IPS-11a (cell line): Measurements from ENCODE around the gene LINS1.
"Not testable (repeated sequence)": the region's sequence is repeated elsewhere in the genome, so short reads cannot be mapped to it uniquely, and the experiment has no call there.

ENCODE experiments used
- H3K4me3 ChIP-seq: one replicate; pipeline ENCODE4 v1.5.1; 2013; ENCODE audit warnings: low read depth, low read length, control low read depth

The LINS1 gene

DNA sequence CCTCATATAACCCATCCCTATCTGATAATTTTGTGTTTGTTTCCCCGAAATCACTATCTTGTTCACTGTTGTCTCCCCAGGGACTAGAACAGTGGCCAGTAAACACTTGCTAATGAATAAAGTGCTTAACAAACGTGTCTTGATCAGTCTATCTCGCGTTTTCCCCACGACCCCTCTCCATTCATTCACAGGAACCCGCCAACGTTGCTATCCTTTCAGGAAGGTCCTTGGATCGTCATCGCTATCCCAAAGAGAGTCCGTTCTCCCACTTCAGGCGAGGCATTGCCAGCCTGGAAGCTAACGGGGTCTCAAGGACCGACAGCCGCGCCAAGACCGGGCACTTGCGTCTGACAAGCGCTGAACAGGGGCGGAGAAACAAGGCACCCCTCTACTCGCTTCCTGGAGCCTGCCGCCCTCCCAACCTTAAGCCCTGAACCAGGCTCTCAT, 344 bp downstream of the LINS1 start:
- H3K4me3 ChIP-seq, result peak overlapping the region; percentile 93

- H3K4me3 ChIP-seq, result peak overlapping the region; percentile 93
Measured at GRCh38 chr15:100601163-100601562, 821 bp downstream of the LINS1 start.

- H3K4me3 ChIP-seq, result no peak overlapping the region
Measured at GRCh38 chr15:100598655-100599054, 3.3 kb downstream of the LINS1 start.

DNA sequence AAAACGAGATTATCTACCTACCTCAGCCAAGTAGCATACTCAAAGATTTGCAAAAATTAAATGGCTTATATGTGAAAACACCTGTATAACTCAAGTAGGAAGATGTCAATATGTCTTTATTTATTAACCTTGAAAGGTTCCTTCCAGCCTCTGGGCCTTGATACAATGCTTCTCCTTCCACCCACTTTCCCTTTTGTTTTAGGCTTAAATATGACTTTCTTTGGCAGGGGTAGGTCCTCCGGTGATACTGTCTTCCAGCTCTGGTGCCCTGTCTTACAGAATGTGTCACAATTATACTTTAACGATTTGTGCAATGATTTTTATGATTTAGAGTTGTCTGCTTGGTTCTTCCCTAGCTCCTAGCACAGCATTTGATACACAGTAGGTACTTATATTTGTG, 4.1 kb downstream of the LINS1 start:
- H3K4me3 ChIP-seq, result no peak overlapping the region

DNA sequence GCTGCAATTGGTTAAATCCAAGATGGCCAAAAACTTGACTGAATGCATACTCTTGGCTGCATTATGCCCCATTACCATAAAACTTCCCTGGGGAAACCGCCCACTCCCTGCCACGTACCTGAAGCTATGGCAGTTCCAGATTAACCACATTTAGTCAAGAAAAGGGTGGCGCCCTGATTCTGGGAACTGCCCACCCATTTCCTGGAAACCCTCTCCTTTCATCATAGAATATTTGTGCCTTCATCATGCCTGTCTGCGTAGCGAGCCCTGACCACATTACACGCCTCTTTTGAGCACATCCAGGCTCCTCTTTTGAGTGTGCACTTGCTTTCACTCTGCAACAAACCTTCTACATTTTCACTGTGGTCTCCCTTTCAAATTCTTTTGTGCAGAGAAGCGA, 5.2 kb downstream of the LINS1 start:
- H3K4me3 ChIP-seq, result no peak overlapping the region

- no peak overlapping the region for H3K4me3 ChIP-seq
Measured at GRCh38 chr15:100595964-100596363, 6.0 kb downstream of the LINS1 start.

DNA sequence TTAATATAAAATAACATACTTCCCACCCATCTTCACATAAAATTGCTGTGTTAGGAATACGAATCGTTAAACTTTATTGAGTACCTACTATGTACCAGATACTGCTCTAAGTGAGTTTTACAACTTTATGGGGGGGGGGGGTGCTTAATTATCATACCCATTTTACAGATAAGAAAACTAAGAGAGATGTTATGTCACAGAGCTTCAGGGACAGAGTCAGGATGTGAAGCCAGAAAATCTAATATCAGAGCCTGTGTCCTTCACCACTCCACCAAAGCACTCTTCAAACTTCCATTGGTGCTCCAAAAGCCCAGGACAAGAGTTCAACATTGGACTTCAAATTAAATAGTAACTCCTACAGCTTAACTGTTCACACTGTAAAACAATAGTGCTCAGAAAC, 8.6 kb downstream of the LINS1 start:
- H3K4me3 ChIP-seq, result no peak overlapping the region

DNA sequence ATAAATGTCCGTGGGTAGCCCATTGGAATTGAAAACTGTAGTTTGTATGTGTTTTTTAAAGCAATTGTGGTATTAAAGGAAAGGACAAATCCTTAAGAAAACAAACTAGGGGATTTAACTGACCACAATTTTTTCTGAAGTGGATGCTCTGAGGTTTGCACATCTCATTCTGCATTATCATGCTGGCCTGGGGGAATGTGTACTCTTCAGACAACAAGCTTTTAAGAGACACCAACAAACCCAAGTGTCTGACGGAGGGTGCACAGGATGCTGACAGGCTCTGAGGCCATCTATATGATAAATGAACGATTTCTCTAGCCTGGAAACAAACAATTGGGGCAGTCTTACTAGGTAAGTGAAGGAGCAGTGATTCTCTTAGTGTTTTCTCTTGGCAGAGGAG, 9.1 kb downstream of the LINS1 start:
- no peak overlapping the region for H3K4me3 ChIP-seq

DNA sequence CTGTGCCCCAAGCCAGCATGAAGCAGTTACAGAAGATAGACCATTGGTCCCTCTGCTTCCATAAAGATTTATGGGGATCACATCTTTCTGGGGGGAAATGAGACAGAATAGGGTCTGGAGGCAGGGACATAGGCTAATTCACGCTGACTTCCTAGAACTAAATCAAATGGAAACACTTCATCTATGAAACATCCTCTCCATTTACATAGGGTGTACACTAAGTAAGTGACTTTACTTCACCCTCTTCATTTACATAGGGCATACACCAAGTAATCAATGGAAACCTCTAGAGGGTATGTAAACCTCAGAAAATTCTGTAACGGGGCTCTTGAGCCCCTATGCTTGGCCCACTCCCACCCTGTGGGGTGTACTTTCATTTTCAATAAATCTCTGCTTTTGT, 10.1 kb downstream of the LINS1 start:
- no peak overlapping the region for H3K4me3 ChIP-seq

DNA sequence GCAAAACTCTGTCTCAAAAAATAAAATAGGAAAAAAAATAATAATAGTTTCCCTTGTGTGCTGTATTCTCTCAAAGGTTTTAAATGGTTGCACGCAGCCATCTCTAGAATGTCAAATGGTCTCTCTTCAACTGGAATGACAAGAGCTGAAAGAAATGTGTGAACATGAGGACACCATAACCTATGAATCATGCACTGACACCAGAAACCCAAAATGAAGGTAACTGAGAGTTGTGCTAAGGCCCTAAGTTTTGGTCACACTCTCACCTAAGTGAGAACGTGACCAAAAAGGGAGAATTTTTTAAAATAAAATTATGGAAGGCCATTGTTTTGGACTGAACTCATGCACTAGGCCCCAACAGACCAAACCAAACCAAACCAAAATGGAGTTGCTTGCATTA, 10.8 kb downstream of the LINS1 start:
- not testable (repeated sequence) for H3K4me3 ChIP-seq

DNA sequence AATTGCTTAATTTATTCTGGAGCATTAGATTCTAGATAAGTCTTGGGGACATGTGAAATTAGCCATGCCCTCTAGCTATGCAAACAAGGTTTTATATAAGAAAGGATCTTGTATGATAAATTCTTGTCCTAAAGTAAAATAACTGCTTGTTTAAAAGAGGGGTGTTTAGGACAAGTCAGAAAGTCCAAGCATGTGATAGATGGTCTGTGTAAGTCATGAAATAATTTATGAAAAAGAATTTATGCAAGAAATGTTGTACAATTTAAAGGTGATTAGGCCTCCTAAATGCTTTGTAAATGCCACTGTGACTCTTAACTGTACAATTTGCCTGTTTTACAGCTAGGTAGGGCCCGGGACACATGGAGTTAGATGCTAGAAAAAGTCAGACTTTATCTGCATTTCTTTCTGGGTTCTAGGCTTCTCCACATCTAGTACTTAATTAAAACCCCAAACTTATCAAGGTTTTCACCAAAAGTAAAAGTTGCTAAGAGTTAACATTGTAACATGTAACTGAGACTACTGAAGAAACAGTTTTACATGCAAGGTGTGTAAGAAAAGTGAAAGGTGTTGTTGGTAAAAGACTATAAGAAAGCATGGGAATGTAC, 13.2 kb downstream of the LINS1 start:
- H3K4me3 ChIP-seq, result no peak overlapping the region

DNA sequence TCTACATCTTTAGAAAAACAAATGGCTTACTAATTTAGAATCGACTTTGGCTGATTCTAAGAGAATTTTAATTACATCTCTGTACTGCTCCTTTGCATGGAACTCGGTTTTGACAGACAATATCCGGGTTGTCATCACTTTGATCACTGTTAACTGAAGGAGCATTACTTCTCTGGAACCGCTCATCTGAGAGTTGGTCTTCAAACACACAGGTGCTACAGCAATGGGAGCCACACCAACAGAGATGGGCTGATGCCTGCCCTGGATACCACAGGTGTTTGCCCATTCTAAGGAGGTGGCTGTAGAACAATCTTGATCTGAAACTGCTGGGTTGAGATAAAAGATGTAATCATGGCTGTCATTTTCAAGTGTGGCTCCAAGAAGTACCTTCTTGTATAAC, 21.6 kb downstream of the LINS1 start:
- no peak overlapping the region for H3K4me3 ChIP-seq

GRCh38 chr15:100573526-100573925, 28.5 kb downstream of the LINS1 start:
- H3K4me3 ChIP-seq, result no peak overlapping the region

DNA sequence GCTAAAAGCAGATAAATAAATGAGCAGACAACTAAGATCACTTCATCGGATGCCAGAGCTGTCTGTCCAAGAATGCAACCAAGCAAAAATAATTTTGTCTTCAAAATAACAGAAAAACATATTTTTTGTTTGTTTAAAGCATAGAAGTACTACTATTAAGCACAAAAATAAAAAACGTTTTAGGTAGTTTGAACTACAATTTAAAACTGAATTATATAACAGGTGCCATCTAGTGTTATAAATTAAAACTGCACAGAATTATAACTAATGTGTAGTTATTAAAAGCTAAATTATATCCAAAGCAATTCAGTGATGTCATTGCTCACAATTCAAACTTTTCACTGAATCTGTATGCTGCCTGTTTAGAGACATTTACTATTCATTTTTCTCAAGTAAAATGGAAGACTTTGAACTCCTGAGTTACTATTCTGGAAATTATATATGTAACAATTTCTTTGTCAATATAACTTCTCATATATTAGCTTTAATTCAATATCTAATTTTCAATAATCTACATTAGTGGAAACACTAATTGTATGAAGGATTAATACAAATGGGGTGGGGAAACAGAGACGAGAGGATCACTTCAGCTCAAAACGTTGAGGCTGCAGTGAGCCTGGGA, 29.5 kb downstream of the LINS1 start:
- no peak overlapping the region for H3K4me3 ChIP-seq

GRCh38 chr15:100571592-100572167, 30.3 kb downstream of the LINS1 start:
- H3K4me3 ChIP-seq, result no peak overlapping the region

DNA sequence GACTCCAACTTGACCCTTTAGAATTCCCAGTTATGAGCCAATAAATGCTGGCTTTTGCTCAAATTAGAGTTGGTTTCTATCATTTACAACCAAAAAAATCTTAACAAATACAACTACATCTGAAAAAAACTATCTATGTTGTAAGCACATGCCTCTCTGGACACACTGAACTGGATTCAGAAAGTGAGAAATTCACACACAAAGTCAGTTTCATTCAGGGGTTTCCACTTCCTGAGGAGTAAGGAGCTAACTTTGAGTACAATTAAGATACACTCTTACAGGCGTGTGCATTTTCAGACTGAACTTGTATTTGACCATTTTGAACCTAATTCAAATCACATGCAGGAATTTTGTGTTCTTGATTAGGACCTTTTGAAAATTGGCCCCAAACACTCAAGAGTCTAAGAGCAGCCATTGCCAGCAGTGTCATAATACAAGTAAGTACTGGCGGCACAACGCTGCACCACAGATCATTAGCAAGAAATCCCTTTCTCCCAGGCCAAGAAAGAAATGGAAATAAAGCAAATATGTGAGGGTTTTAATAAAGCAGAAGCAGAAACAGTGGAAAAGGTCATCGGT, 31.2 kb downstream of the LINS1 start:
- no peak overlapping the region for H3K4me3 ChIP-seq

GRCh38 chr15:100570275-100570674, 31.7 kb downstream of the LINS1 start:
- H3K4me3 ChIP-seq, result no peak overlapping the region

DNA sequence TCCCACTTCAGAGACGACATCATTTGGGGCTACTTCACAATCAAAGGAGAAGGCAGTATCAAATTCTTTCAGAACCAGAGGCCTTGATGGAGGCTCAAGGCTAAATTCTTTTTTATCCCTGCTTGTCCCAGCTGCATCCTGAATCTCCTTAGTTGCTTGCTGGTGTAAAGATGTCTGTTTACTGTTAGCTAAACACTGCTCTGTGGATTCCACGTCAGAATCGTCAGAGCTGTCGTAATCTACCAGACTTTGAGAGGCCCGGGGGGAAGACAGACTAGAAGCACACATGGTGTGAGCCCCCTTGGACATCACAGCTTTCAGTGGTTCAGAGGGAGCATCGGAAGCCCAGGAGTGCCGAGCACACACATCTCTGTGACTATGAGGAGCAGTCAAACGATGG, 32.6 kb downstream of the LINS1 start:
- H3K4me3 ChIP-seq, result no peak overlapping the region

GRCh38 chr15:100566850-100567628, 34.9 kb downstream of the LINS1 start:
- no peak overlapping the region for H3K4me3 ChIP-seq

GRCh38 chr15:100565591-100565990, 36.4 kb downstream of the LINS1 start:
- no peak overlapping the region for H3K4me3 ChIP-seq

DNA sequence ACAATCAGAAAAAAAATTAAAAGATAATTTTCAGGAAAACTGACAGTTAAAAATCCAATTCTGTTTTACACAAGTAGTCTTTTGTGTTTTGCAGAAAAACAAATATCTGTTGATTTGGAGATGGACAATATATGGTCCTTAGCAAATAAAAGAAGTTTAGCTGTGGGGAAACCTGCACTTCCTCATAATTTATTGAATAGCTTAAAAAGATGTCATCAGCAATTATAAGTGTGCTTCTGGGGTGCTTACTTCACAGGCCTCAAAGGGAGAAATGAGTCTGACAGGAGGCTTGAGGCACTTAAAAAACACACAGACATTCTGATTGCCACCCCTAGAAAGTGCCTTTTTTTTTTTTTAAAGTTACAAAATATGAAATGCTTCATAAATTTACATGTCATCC, 41.7 kb downstream of the LINS1 start:
- no peak overlapping the region for H3K4me3 ChIP-seq

DNA sequence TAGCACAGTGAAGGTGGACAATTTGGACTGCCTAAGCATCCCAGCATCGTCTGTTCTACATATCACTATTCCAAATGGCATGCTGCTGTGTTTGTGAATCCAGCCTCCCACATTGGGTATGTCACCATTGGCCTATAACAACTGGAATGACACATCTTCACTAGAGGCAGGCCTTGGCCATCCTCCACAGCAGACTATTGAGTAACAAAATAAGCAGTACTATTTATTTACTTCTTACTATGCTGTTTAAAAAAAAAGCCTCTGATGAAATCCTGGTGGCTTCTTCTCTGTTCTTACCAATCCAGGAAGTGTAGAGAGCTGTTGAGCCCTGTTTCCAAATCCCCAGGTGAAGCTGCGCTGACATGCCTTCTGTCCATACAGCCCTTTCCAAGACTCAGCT, 42.7 kb downstream of the LINS1 start:
- no peak overlapping the region for H3K4me3 ChIP-seq
